Measurements from ENCODE around the gene GPC6. TPM values are rescaled to one million over a fixed set of nuclear protein-coding genes. Genes with fewer than 3 reads are reported as not detected.

The GPC6 gene
- total RNA-seq, 4 donors from 2014 or later = 13.7 to 21.7 (median 16.5) TPM

DNA sequence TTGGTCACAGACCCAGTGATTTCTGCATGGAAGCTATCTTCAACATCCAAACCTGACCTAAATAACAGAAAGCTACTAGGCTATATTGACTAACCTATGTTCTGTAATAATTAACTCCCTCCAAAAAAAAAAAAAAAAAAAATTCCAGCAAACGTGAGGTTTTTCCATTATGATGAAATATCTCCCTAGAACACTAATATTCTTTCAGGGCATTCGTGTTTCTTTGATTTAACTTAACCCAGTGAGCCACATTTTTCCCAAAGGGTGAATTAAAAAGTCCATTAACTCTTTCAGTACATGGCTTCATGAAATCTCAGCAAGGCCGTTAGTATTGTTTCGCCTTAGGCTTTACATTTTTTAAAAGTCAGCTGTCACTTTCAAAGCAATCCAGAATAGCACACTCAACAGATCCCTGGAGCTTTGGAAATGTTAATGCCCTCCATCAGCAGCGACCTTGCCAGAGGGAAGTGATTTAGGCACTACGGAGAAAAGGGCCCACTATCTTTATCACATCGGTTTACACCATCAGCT is 1077.1 kb downstream of the GPC6 start:
- H3K9me3 ChIP-seq = no peaks in the 10 kb centered on the region
- TF ChIP-seq POLR2A (IDR thresholded peaks at IDR 0.05) (no peak), POLR2AphosphoS5 (IDR thresholded peaks at IDR 0.05) (no peak), EP300 (IDR thresholded peaks at IDR 0.05) (no peak)
- TF ChIP-seq, protein P1, sequence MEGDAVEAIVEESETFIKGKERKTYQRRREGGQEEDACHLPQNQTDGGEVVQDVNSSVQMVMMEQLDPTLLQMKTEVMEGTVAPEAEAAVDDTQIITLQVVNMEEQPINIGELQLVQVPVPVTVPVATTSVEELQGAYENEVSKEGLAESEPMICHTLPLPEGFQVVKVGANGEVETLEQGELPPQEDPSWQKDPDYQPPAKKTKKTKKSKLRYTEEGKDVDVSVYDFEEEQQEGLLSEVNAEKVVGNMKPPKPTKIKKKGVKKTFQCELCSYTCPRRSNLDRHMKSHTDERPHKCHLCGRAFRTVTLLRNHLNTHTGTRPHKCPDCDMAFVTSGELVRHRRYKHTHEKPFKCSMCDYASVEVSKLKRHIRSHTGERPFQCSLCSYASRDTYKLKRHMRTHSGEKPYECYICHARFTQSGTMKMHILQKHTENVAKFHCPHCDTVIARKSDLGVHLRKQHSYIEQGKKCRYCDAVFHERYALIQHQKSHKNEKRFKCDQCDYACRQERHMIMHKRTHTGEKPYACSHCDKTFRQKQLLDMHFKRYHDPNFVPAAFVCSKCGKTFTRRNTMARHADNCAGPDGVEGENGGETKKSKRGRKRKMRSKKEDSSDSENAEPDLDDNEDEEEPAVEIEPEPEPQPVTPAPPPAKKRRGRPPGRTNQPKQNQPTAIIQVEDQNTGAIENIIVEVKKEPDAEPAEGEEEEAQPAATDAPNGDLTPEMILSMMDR (IDR thresholded peaks at IDR 0.05) = no peak
- 62 to 63% methylated on average over 7 of the region's 7 CpGs for WGBS, 2 donors (ENCODE audit: low coverage in 1 of 2)
- ATAC-seq = no peak
- H3K4me3 ChIP-seq = no peak overlapping the region
- H3K4me1 ChIP-seq = no peaks in the 10 kb centered on the region
- H3K27me3 ChIP-seq = no peaks in the 10 kb centered on the region
- H3K36me3 ChIP-seq = no peaks in the 10 kb centered on the region
- H3K27ac ChIP-seq = no peak overlapping the region

DNA sequence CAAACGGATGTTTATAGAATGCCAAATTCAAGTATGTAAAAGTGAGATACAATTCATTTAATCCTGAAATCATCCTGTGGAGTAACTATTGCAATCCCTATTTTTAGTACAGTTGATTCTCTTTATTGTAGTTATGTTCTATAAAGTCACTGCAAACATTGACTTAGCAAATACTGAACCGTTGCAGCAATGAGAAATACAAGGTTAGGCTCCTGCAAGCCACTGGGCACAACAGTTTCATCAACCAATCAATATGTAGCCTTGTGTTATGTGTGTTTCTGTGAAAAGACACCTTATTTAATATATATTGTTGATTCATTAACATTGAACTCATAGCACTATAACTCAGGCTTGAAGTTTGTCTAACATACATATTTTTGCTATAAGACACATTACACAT is 1078.4 kb downstream of the GPC6 start:
- 40 to 56% methylated on average over 2 of the region's 2 CpGs for WGBS, 2 donors (ENCODE audit: low coverage in 1 of 2)
- no peaks in the 10 kb centered on the region for H3K27me3 ChIP-seq
- H3K4me3 ChIP-seq = no peak overlapping the region
- no peaks in the 10 kb centered on the region for H3K36me3 ChIP-seq
- no peak for ATAC-seq
- no peak for TF ChIP-seq POLR2AphosphoS5 (IDR thresholded peaks at IDR 0.05)
- TF ChIP-seq POLR2A (IDR thresholded peaks at IDR 0.05) = no peak
- TF ChIP-seq, protein P1 (IDR thresholded peaks at IDR 0.05) = no peak
- TF ChIP-seq EP300 (IDR thresholded peaks at IDR 0.05) = no peak
- H3K9me3 ChIP-seq = no peaks in the 10 kb centered on the region
- H3K4me1 ChIP-seq = no peaks in the 10 kb centered on the region
- no peak overlapping the region for H3K27ac ChIP-seq

DNA sequence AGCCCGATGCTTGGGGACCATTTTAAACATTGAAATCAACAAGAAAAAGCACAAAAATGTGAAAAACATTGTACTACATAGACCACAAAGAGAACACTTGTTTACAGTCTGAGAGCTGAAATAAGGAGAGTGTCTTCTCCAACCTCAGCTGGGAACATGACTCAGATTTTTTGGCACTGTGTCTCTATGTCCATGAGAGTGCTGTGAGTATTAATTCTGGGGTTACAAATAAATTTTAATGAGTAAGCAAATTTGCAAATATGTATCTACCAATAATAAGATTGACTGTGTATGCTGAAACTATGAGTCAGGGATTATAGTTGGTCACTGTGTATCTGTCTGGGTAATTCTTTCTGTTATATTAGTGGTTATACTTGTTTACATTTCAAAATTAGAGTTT is 1078.9 kb downstream of the GPC6 start:
- Histone ChIP-seq H3K36me3 (no peaks in the 10 kb centered on the region), H3K4me3 (no peak overlapping the region), H3K4me1 (no peaks in the 10 kb centered on the region), H3K27ac (no peak overlapping the region), H3K9me3 (no peaks in the 10 kb centered on the region), H3K27me3 (no peaks in the 10 kb centered on the region)
- 21 to 56% methylated on average over 1 of the region's 1 CpG for WGBS, 2 donors (ENCODE audit: low coverage in 1 of 2)
- no peak for TF ChIP-seq POLR2A (IDR thresholded peaks at IDR 0.05)
- no peak for TF ChIP-seq EP300 (IDR thresholded peaks at IDR 0.05)
- TF ChIP-seq, protein P1 (IDR thresholded peaks at IDR 0.05) = no peak
- TF ChIP-seq POLR2AphosphoS5 (IDR thresholded peaks at IDR 0.05) = no peak
- peak; percentile 55 for ATAC-seq

DNA sequence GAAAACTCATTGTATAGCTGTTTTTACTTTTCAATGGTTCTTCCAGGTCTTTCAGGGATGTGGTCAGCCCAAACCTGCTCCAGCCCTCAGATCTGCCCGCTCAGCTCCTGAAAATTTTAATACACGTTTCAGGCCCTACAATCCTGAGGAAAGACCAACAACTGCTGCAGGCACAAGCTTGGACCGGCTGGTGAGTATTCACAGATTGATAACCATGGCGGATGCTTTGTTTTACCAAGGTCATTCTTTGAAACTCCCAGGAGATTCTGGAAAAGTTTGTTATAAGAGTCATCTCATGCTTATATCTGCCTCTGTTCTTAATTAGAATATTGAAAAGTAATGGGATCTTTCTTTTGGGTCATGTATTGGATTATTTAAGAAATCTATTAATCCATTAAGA is 1079.3 kb downstream of the GPC6 start:
- Histone ChIP-seq H3K36me3 (no peaks in the 10 kb centered on the region), H3K9me3 (no peaks in the 10 kb centered on the region), H3K27ac (no peak overlapping the region), H3K27me3 (no peaks in the 10 kb centered on the region), H3K4me1 (no peaks in the 10 kb centered on the region), H3K4me3 (no peak overlapping the region)
- 80 to 87% methylated on average over 4 of the region's 4 CpGs for WGBS, 2 donors (ENCODE audit: low coverage in 1 of 2)
- TF ChIP-seq POLR2AphosphoS5 (IDR thresholded peaks at IDR 0.05) (no peak), EP300 (IDR thresholded peaks at IDR 0.05) (no peak), POLR2A (IDR thresholded peaks at IDR 0.05) (no peak)
- TF ChIP-seq, protein P1 (IDR thresholded peaks at IDR 0.05) = no peak
- no peak for ATAC-seq

DNA sequence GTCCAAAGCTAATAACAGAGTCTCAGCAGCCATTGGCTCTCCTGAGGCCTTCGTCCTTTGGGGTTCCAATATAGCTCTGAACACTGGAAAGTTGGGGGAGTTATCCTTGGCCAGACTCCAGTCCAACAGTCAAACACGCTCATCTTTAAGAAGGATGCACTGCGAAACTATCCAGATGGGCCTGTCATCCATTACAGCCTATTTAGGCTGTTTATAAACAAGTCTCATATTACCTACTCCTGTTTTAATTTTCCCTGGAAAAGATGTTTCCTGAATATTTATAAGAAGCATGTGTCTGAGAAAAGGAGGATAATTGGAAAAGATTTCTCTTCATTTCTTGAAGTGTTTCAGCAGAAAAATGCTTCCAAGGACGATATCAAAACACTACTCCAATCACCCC is 1082.2 kb downstream of the GPC6 start:
- no peak for ATAC-seq

More for the DNA sequence above, 1082.2 kb downstream of the GPC6 start:
- no peak overlapping the region for H3K4me3 ChIP-seq
- H3K4me1 ChIP-seq = no peaks in the 10 kb centered on the region
- H3K36me3 ChIP-seq = no peaks in the 10 kb centered on the region
- no peaks in the 10 kb centered on the region for H3K9me3 ChIP-seq
- H3K27ac ChIP-seq = no peak overlapping the region
- H3K27me3 ChIP-seq = no peaks in the 10 kb centered on the region
- WGBS, 2 donors (ENCODE audit: low coverage in 1 of 2) = 64 to 84% methylated on average over 4 of the region's 4 CpGs
- TF ChIP-seq POLR2AphosphoS5 (IDR thresholded peaks at IDR 0.05) = no peak
- no peak for TF ChIP-seq POLR2A (IDR thresholded peaks at IDR 0.05)
- TF ChIP-seq, protein P1 (IDR thresholded peaks at IDR 0.05) = no peak
